Measurements from ENCODE around the gene TPM2.

The TPM2 gene

GRCh38 chr9:35691757-35692301 lies 2.1 kb upstream of the TPM2 start:
- no peak for DNase-seq

DNA sequence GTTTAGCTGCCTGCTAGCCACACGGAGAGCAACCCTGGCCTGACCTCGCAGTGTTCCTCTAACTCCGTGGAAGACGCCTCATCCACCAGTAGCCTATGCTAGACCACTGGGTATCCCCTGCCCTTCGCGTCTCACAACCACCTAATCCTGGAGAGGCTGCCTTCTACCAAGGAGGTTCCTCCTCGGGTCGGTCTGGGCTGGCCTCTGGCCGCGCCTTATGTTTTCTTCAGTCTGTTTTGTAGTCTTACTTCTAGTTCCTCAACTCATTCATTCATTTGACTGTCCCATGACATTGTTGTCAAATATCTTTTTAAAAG lies 1.6 kb upstream of the TPM2 start:
- no peak for DNase-seq

DNA sequence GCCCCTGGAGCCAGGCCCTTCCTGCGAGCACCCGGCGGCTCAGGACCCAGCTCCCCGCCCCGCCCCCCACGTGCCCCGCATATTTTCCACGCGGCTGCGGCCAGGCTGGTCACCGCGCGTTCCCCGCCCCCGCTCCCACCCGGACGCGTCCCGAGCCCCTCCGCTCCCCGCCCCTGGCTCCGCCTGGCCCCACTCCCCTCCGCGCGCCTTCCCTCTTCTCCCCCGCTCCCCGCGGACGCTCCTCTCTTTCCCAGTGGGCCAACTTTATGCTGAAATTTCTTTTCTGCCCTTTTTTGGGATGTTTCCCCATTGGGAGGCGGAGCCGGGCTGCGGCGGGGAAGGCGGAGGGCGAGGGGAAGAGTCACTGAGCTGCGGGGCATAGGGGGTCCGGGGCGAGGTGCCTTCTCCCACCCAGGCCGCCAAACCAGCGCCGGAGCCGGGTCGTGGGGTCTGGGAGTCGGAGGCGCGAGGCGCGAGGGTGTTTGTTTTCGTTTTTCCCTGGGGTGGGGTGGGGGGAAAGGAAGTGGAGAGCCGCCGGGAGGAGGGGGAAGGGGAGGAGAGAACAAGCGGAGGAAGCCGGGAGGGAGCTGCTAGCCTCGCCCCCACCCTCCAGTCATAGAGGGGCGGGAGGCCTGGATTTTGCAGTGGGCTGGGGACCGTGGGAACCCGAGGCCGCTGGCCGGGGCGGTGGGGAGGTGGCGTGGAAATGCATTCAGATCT lies 1.0 kb upstream of the TPM2 start:
- peak; percentile 79 for DNase-seq

DNA sequence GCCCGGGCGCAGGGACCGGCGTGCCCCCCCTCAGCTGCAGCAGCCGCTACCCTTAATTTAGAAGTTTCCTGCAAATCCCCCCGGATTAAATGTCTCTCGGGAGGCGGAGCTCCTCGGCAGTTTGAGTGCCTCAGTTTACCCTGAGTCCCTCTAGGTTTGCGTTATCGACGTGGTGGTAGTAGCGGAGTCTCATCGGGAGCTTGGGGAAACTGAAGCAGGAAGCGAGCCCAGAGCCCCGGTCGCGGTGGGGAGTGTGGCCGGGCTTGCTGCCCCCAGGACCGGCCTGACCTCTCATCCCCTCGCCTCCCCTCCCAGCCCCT lies 529 bp upstream of the TPM2 start:
- no peak for DNase-seq

- peak; percentile 82 for DNase-seq
Measured at GRCh38 chr9:35688558-35689541, 875 bp downstream of the TPM2 start.

- no peak for DNase-seq
Measured at GRCh38 chr9:35687972-35688557, 1.7 kb downstream of the TPM2 start.

DNA sequence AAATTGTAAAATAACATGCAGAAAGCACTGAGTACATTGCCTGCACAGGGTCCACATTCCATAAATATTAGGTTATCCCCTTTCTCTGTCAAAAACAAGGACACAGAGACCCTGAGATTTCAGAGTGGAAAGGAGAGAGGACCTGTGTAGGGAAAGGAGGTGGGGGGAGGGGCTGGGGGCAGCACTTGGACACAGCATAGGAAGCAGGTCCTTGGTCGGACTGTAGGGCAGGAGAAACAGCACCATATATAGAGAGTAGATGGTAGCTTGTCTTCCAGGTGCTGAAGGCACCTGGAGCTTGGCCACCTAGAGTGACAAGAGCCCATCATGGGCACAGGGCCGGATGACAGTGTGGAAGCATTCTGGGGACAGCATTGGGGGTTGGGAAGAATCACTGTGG lies 2.4 kb downstream of the TPM2 start:
- no peak for DNase-seq

- DNase-seq: peak; percentile 50
Measured at GRCh38 chr9:35686222-35687203, 3.2 kb downstream of the TPM2 start.

- DNase-seq: no peak
Measured at GRCh38 chr9:35685506-35685905, 4.2 kb downstream of the TPM2 start.

GRCh38 chr9:35684921-35685320 lies 4.8 kb downstream of the TPM2 start:
- no peak for DNase-seq

- DNase-seq: no peak
Measured at GRCh38 chr9:35683323-35683722, 6.4 kb downstream of the TPM2 start.

- no peak for DNase-seq
Measured at GRCh38 chr9:35682520-35683315, 7.0 kb downstream of the TPM2 start.

- peak; percentile 46 for DNase-seq
Measured at GRCh38 chr9:35682051-35682450, 7.7 kb downstream of the TPM2 start.

DNA sequence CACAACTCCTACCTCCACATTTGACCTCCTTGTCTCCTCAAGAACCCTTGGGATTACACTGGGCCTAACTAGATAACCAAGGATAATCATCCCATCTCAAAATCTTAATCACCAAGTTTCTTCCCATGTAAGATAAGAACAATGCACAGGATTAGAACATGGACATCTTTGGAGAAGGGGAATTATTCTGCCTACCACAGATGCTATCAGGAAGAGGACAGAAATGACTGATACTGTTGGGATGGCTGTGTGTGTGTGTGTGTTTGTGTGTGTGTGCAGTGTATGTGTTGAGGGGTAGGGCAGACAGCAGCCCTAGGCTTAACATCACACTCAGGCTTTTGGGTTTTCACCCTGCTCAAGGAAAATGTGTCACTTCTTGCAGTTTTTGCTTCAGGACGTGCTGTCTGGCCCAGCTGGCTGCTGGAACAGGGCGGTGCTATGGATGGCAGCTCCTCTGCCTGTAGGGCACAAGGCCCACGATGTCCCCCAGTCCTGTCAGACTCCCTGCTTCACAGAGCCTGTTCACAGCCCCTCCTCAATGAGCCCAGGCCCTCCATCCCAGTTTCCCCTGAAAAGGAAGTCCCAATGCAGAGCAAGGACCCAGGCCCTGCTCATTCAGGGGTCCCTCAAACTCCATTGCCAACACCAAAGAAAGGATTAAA lies 8.3 kb downstream of the TPM2 start:
- DNase-seq: peak; percentile 40

GRCh38 chr9:35680331-35681105 lies 9.2 kb downstream of the TPM2 start:
- peak; percentile 54 for DNase-seq

GRCh38 chr9:35679766-35680330 lies 9.9 kb downstream of the TPM2 start:
- DNase-seq: no peak

DNA sequence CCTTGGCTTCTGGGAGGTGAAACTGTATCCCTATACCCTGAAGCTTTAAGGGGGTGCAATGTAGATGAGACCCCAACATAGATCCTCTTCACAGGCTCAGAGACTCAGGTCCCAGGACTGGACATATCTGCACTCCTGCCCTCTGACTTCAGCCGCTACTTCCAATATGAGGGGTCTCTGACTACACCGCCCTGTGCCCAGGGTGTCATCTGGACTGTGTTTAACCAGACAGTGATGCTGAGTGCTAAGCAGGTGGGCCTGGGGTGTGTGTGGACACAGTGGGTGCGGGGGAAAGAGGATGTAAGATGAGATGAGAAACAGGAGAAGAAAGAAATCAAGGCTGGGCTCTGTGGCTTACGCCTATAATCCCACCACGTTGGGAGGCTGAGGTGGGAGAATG lies 10.6 kb downstream of the TPM2 start:
- no peak for DNase-seq

DNA sequence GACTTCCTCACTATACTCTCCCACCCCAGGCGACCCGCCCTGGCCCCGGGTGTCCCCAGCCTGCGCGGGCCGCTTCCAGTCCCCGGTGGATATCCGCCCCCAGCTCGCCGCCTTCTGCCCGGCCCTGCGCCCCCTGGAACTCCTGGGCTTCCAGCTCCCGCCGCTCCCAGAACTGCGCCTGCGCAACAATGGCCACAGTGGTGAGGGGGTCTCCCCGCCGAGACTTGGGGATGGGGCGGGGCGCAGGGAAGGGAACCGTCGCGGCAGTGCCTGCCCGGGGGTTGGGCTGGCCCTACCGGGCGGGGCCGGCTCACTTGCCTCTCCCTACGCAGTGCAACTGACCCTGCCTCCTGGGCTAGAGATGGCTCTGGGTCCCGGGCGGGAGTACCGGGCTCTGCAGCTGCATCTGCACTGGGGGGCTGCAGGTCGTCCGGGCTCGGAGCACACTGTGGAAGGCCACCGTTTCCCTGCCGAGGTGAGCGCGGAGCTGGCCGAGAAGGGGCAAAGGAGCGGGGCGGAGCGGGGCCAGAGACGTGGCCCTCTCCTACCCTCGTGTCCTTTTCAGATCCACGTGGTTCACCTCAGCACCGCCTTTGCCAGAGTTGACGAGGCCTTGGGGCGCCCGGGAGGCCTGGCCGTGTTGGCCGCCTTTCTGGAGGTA lies 13.9 kb downstream of the TPM2 start:
- DNase-seq: no peak

DNA sequence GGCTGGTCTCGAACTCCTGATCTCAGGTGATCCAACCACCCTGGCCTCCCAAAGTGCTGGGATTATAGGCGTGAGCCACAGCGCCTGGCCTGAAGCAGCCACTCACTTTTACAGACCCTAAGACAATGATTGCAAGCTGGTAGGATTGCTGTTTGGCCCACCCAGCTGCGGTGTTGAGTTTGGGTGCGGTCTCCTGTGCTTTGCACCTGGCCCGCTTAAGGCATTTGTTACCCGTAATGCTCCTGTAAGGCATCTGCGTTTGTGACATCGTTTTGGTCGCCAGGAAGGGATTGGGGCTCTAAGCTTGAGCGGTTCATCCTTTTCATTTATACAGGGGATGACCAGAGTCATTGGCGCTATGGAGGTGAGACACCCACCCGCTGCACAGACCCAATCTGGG lies 14.5 kb downstream of the TPM2 start:
- DNase-seq: no peak

All from EL (cell line).